GM12878 (cell line): ENCODE results near the gene RPRD1B. TPM values are rescaled to one million over a fixed set of nuclear protein-coding genes. Genes with fewer than 3 reads are reported as not detected.

Experiments used
- ASH2L ChIP-seq: fragments of 300-600, 200-600 bp; sonication (generic); IDR thresholded peaks from 2 replicates; pipeline ENCODE4 v1.6.1; 2017; ENCODE audit warnings: low read depth, mild to moderate bottlenecking, borderline replicate concordance
- CUX1 ChIP-seq: IDR thresholded peaks from 2 replicates; pipeline ENCODE4 v1.6.1; 2012; ENCODE audit warnings: improper control_type of control experiment, low read depth, low read length; ENCODE audit not compliant: insufficient replicate concordance
- E2F8 ChIP-seq: fragments of 450-650 bp; IDR thresholded peaks from 2 replicates; pipeline ENCODE4 v1.6.1; 2018; ENCODE audit warnings: mild to moderate bottlenecking, low read depth, moderate library complexity; ENCODE audit not compliant: partially characterized antibody
- FOXM1 ChIP-seq: IDR thresholded peaks from 2 replicates; pipeline ENCODE4 v1.6.1; 2012; ENCODE audit warnings: low read depth, mild to moderate bottlenecking, inconsistent platforms, low read length, moderate library complexity
- IKZF1 ChIP-seq: fragments of 450-650 bp; conservative IDR thresholded peaks from 2 replicates; pipeline ENCODE4 v1.6.1; 2017; ENCODE audit warnings: antibody characterized with exemption, mild to moderate bottlenecking
- IRF4 ChIP-seq: IDR thresholded peaks from 2 replicates; pipeline ENCODE4 v1.6.1; 2011; ENCODE audit warnings: low read depth, low read length
- JUND ChIP-seq: IDR thresholded peaks from 2 replicates; pipeline ENCODE4 v1.6.1; 2012; ENCODE audit warnings: low read depth, mild to moderate bottlenecking, low read length, improper control_type of control experiment, moderate library complexity
- MEF2B ChIP-seq: fragments of 450-650 bp; IDR thresholded peaks from 2 replicates; pipeline ENCODE4 v1.6.1; 2018; ENCODE audit warnings: mild to moderate bottlenecking, moderate library complexity; ENCODE audit not compliant: partially characterized antibody, poor library complexity, severe bottlenecking
- MYC ChIP-seq: IDR thresholded peaks from 2 replicates; pipeline ENCODE4 v1.6.1; 2011; ENCODE audit warnings: mild to moderate bottlenecking, low read length, moderate library complexity, inconsistent platforms; ENCODE audit not compliant: insufficient read depth, insufficient replicate concordance, insufficient read length, severe bottlenecking
- NFYB ChIP-seq: IDR thresholded peaks from 2 replicates; pipeline ENCODE4 v1.6.1; 2011; ENCODE audit warnings: low read depth, mild to moderate bottlenecking, low read length, improper control_type of control experiment, moderate library complexity; ENCODE audit not compliant: insufficient read depth
- POLR2A ChIP-seq: IDR thresholded peaks from 2 replicates; pipeline ENCODE4 v1.6.1; 2011; ENCODE audit warnings: low read depth, mild to moderate bottlenecking, low read length
- POLR2AphosphoS2 ChIP-seq: IDR thresholded peaks from 2 replicates; pipeline ENCODE4 v1.6.1; 2011; ENCODE audit warnings: low read depth, mild to moderate bottlenecking, low read length, improper control_type of control experiment, moderate library complexity
- RB1 ChIP-seq: fragments of 450-650 bp; formaldehyde crosslinking; IDR thresholded peaks from 2 replicates; pipeline ENCODE4 v1.6.1; 2017; ENCODE audit warnings: mild to moderate bottlenecking, borderline replicate concordance
- RFX5 ChIP-seq: IDR thresholded peaks from 2 replicates; pipeline ENCODE4 v1.6.1; 2011; ENCODE audit warnings: low read depth, low read length, improper control_type of control experiment
- SMAD1 ChIP-seq: fragments of 450-650 bp; IDR thresholded peaks from 2 replicates; pipeline ENCODE4 v1.6.1; 2018; ENCODE audit warnings: mild to moderate bottlenecking, low read depth; ENCODE audit not compliant: partially characterized antibody
- STAT1 ChIP-seq: fragments of 450-650 bp; conservative IDR thresholded peaks from 2 replicates; pipeline ENCODE4 v1.6.1; 2014; ENCODE audit warnings: antibody characterized with exemption, mild to moderate bottlenecking
- SUPT20H ChIP-seq: IDR thresholded peaks from 2 replicates; pipeline ENCODE4 v1.6.1; 2011; ENCODE audit warnings: low read depth, mild to moderate bottlenecking, low read length, moderate library complexity, borderline replicate concordance; ENCODE audit not compliant: control insufficient read depth
- TAF1 ChIP-seq: IDR thresholded peaks from 2 replicates; pipeline ENCODE4 v1.6.1; 2011; ENCODE audit warnings: mild to moderate bottlenecking, low read depth, low read length, borderline replicate concordance
- USF2 ChIP-seq: IDR thresholded peaks from 2 replicates; pipeline ENCODE4 v1.6.1; 2011; ENCODE audit warnings: low read depth, low read length, improper control_type of control experiment, borderline replicate concordance
- ZNF207 ChIP-seq: fragments of 450-650 bp; IDR thresholded peaks from 2 replicates; pipeline ENCODE4 v1.6.1; 2014; ENCODE audit warnings: antibody characterized with exemption, mild to moderate bottlenecking, borderline replicate concordance
- ZNF274 ChIP-seq: IDR thresholded peaks from one replicate; pipeline ENCODE4 v1.8.0; 2011; ENCODE audit not compliant: insufficient read length, insufficient read depth
- ZZZ3 ChIP-seq: IDR thresholded peaks from 2 replicates; pipeline ENCODE4 v1.6.1; 2011; ENCODE audit warnings: low read depth; ENCODE audit not compliant: control insufficient read depth, insufficient read length
- polyA plus RNA-seq, 11 experiments: library from polyadenylated mRNA; depleted of rRNA in 4 of 11; unstranded in 6 of 11; stranded (reverse) in 5 of 11; fragments of >200 nt; fragmentation: Nextera tagmentation in 4 of 11; fragmentation: Illumina TruSeq in 1 of 11; extraction: Ambion mirVana in 4 of 11; extraction: Trizol in 1 of 11; gene quantifications; 1 replicate in 1 of 11; 2 replicates in 10 of 11; pipeline versions ENCODE4 v1.2.1 to v1.2.3, GENCODE V29; 2011 to 2016; ENCODE audit warnings: inconsistent platforms in 2 of 11, missing spikeins in 2 of 11, low read depth in 1 of 11
- total RNA-seq, 4 experiments: library from RNA; depleted of rRNA in 3 of 4; stranded (reverse); fragments of >200 nt in 3 of 4; fragmentation: Illumina TruSeq in 1 of 4; extraction: Trizol in 1 of 4; gene quantifications; 2 replicates each; pipeline versions ENCODE4 v1.2.1 to v1.2.3, GENCODE V29; 2013 to 2021

RPRD1B gene
- total and polyA plus RNA-seq, 10 of the 15 experiments (the other 5 are each of a cell fraction or from before 2014, with no cell fraction given): 5.2 to 40.2 (median 30.0) TPM

- TF ChIP-seq JUND (no peak), SUPT20H (no peak), SMAD1 (peak; percentile 60), POLR2A (no peak), ASH2L (no peak), RFX5 (no peak), CUX1 (no peak), ZZZ3 (no peak), NFYB (no peak), FOXM1 (peak; percentile 89), USF2 (no peak), POLR2AphosphoS2 (no peak), IRF4 (peak; percentile 98), ZNF207 (no peak), MEF2B (peak; percentile 73), ZNF274 (no peak), IKZF1 (peak; percentile 88), E2F8 (no peak), STAT1 (no peak), RB1 (no peak), MYC (no peak), TAF1 (no peak)
These were observed 42.9 kb upstream of the RPRD1B start (continued) for GRCh38 chr20:37990571-37991151.
